Mammary epithelial cell (primary cell): Measurements from ENCODE around the gene NUP160.

Source experiments
- EZH2 ChIP-seq: IDR thresholded peaks from 2 replicates; pipeline ENCODE4 v1.6.1; 2012; ENCODE audit warnings: low read length, inconsistent platforms, borderline replicate concordance
- TF ChIP-seq, protein P1 (sequence below), 2 donors: IDR thresholded peaks in 1 of 2; conservative IDR thresholded peaks in 1 of 2; 2 replicates each; pipeline ENCODE4 v1.5.1; 2011 to 2012; ENCODE audit warnings: inconsistent platforms in 2 of 2, low read length in 2 of 2, mild to moderate bottlenecking in 2 of 2, control low read depth in 1 of 2, low read depth in 1 of 2; ENCODE audit not compliant: insufficient read depth in 1 of 2; ENCODE audit errors: extremely low read depth in 1 of 2

DNA sequence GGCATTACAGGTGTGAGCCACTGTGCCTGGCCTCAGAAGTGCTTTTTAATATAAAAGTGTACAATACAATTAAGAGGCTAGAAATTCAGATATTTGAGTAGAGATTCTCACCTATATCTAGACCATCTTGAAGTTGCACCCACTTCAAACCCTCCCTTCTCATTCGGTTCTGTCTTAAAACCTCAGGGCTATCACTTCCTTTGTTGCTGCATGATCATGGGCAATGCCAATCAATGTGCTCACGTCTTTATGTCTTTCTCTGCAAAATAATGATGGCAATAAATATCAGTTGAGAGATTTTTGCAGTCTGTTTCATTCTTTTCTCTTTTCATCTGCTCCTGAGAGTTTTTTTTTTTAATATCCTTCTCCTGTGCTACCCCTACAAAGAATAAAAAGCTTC is 9.3 kb upstream of the NUP160 start:
- TF ChIP-seq, protein P1, sequence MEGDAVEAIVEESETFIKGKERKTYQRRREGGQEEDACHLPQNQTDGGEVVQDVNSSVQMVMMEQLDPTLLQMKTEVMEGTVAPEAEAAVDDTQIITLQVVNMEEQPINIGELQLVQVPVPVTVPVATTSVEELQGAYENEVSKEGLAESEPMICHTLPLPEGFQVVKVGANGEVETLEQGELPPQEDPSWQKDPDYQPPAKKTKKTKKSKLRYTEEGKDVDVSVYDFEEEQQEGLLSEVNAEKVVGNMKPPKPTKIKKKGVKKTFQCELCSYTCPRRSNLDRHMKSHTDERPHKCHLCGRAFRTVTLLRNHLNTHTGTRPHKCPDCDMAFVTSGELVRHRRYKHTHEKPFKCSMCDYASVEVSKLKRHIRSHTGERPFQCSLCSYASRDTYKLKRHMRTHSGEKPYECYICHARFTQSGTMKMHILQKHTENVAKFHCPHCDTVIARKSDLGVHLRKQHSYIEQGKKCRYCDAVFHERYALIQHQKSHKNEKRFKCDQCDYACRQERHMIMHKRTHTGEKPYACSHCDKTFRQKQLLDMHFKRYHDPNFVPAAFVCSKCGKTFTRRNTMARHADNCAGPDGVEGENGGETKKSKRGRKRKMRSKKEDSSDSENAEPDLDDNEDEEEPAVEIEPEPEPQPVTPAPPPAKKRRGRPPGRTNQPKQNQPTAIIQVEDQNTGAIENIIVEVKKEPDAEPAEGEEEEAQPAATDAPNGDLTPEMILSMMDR (conservative IDR thresholded peaks at IDR 0.05 in 1 of 2, IDR thresholded peaks at IDR 0.05 in 1 of 2; ENCODE audit: extremely low read depth in 1 of 2, insufficient read depth in 1 of 2, low read depth in 1 of 2, low read length in 2 of 2): no peak
- no peak for TF ChIP-seq EZH2
